Gastroesophageal sphincter (tissue), 4 donors: Measurements from ENCODE around the gene LCT. TPM values are rescaled to one million over a fixed set of nuclear protein-coding genes. Genes with fewer than 3 reads are reported as not detected.

Source experiments
- ATAC-seq: fragments of 150-250 bp; one replicate; pipeline ENCODE4 v1.9.1; 2016; ENCODE audit warnings: mild to moderate bottlenecking, moderate library complexity
- H3K27ac ChIP-seq, 4 donors: fragments of 200-600 bp; sonication (generic) in 3 of 4; 1 replicate in 3 of 4; 2 replicates in 1 of 4; pipeline ENCODE4 v1.5.1; 2016 to 2019
- H3K27me3 ChIP-seq: fragments of 200-600 bp; sonication (generic); one replicate; pipeline ENCODE4 v1.5.1; 2019
- H3K36me3 ChIP-seq, 2 donors: fragments of 200-600 bp; sonication (generic); one replicate each; pipeline ENCODE4 v1.5.1; 2019; ENCODE audit warnings: control low read depth in 1 of 2
- H3K4me1 ChIP-seq, 3 donors: fragments of 200-600 bp; sonication (generic); 1 replicate in 2 of 3; 2 replicates in 1 of 3; pipeline ENCODE4 v1.5.1; 2016 to 2019; ENCODE audit warnings: control low read depth in 2 of 3
- H3K4me3 ChIP-seq, 2 donors: fragments of 200-600 bp; sonication (generic); one replicate each; pipeline ENCODE4 v1.5.1; 2019; ENCODE audit warnings: mild to moderate bottlenecking in 1 of 2, moderate library complexity in 1 of 2
- H3K9me3 ChIP-seq, 3 donors: fragments of 200-600 bp; sonication (generic); one replicate each; pipeline ENCODE4 v1.5.1; 2017 to 2019; ENCODE audit warnings: control low read depth in 2 of 3
- EP300 ChIP-seq: sonication (generic); formaldehyde crosslinking; IDR thresholded peaks from one replicate; pipeline ENCODE4 v1.6.1; 2017; ENCODE audit warnings: antibody characterized with exemption, mild to moderate bottlenecking
- POLR2A ChIP-seq, 2 donors: fragments of 450-650 bp; IDR thresholded peaks; one replicate each; pipeline ENCODE4 v1.6.1; 2017; ENCODE audit warnings: antibody characterized with exemption in 2 of 2, mild to moderate bottlenecking in 2 of 2, moderate library complexity in 1 of 2
- POLR2AphosphoS5 ChIP-seq: sonication (generic); formaldehyde crosslinking; IDR thresholded peaks from one replicate; pipeline ENCODE4 v1.6.1; 2017; ENCODE audit warnings: antibody characterized with exemption
- WGBS, 2 donors: methylation state at CpG; one replicate each; pipeline ENCODE4 v1.1.5; 2018; ENCODE audit warnings: low coverage in 1 of 2; 5-methylcytosine and 5-hydroxymethylcytosine counted together
- total RNA-seq, 4 donors: library from RNA; depleted of rRNA; stranded (reverse); fragments of >200 nt; gene quantifications; one replicate each; pipeline ENCODE4 v1.1.0, GENCODE V29; 2016
- TF ChIP-seq, protein P1 (sequence below), 4 experiments: fragments of 200-600 bp in 2 of 4; fragments of 450-650 bp in 2 of 4; sonication (generic) in 1 of 4; IDR thresholded peaks; one replicate each; pipeline ENCODE4 v1.5.1; 2017 to 2019; ENCODE audit warnings: antibody characterized with exemption in 4 of 4, mild to moderate bottlenecking in 2 of 4, moderate library complexity in 2 of 4

The LCT gene
- total RNA-seq, 4 donors from 2014 or later: not detected

DNA sequence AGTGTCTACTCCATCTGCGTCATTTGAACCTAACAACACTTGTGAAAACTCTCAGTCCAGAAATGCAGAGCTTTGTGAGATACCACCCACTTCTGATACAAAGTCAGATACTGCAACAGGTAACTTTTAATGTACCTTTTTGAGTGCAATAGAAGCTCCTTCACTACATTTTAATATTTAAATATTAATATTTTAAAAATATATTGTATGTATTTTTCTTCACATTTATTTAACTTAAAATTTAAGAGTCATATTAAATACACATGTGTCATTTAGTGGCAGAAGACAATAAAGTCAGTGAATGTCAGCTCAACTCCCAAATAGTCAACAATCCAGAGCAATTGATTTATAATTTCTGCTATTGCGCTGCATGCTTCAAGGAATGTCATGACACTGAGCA, 81.4 kb downstream of the LCT start:
- Histone ChIP-seq H3K4me1 (no peaks in the 10 kb centered on the region), H3K4me3 (no peak overlapping the region), H3K36me3 (peaks cover 24 to 95% of the 10 kb centered on the region in 2 donors), H3K27ac (no peak overlapping the region), H3K27me3 (no peaks in the 10 kb centered on the region), H3K9me3 (peaks cover 0 to 21% (median 0%) of the 10 kb centered on the region in 3 donors)
- TF ChIP-seq POLR2AphosphoS5 (no peak), POLR2A (IDR thresholded peaks at IDR 0.05) (no peak), EP300 (no peak)
- TF ChIP-seq, protein P1, sequence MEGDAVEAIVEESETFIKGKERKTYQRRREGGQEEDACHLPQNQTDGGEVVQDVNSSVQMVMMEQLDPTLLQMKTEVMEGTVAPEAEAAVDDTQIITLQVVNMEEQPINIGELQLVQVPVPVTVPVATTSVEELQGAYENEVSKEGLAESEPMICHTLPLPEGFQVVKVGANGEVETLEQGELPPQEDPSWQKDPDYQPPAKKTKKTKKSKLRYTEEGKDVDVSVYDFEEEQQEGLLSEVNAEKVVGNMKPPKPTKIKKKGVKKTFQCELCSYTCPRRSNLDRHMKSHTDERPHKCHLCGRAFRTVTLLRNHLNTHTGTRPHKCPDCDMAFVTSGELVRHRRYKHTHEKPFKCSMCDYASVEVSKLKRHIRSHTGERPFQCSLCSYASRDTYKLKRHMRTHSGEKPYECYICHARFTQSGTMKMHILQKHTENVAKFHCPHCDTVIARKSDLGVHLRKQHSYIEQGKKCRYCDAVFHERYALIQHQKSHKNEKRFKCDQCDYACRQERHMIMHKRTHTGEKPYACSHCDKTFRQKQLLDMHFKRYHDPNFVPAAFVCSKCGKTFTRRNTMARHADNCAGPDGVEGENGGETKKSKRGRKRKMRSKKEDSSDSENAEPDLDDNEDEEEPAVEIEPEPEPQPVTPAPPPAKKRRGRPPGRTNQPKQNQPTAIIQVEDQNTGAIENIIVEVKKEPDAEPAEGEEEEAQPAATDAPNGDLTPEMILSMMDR (IDR thresholded peaks at IDR 0.05): no peak
- no peak for ATAC-seq
- 90 to 100% methylated on average over 2 of the region's 2 CpGs for WGBS, 2 donors

GRCh38 chr2:135745545-135745944, 91.4 kb downstream of the LCT start:
- TF ChIP-seq EP300: no peak
- TF ChIP-seq POLR2AphosphoS5: no peak
- TF ChIP-seq POLR2A (IDR thresholded peaks at IDR 0.05): no peak
- TF ChIP-seq, protein P1 (IDR thresholded peaks at IDR 0.05): no peak
- Histone ChIP-seq H3K4me3 (no peak overlapping the region), H3K9me3 (no peaks in the 10 kb centered on the region), H3K27ac (no peak overlapping the region), H3K36me3 (peaks cover 0 to 32% of the 10 kb centered on the region in 2 donors), H3K27me3 (no peaks in the 10 kb centered on the region), H3K4me1 (peaks cover 0 to 44% (median 6%) of the 10 kb centered on the region in 3 donors)
- 44 to 65% methylated on average over 3 of the region's 4 CpGs for WGBS, 2 donors
- no peak for ATAC-seq

DNA sequence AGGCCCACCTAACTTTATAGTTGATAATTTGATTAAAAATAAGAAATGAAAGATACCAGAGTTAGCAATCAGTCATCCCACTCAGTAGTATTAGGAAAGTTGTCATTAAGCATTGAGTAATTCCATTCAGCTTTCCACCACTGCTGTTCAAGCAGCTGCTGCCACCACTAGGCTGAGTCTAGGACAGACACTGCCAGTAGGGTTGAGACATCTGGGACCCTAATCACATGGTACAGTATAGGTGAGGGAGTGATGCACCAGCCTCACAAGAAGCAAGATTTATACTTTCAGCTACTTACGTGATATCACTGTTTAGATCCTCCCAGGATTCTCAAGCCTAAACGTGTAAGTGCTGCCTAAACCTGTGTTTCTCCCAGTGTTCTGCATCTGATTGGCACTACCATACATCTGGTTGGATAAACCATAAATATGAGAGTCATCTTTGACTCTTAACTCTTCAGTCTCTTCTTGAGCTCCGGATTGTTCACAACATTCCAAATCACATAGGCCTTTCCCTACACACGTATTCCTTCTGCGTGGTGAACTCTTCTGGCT, 92.1 kb downstream of the LCT start:
- H3K4me1 ChIP-seq: peaks cover 0 to 44% (median 6%) of the 10 kb centered on the region in 3 donors
- peaks cover 0 to 25% of the 10 kb centered on the region in 2 donors for H3K36me3 ChIP-seq
- peak overlapping the region in 2 of 4 donors; percentile 3 to 56 for H3K27ac ChIP-seq
- H3K9me3 ChIP-seq: no peaks in the 10 kb centered on the region
- no peak for TF ChIP-seq POLR2A (IDR thresholded peaks at IDR 0.05)
- whole genome bisulfite sequencing, 2 donors: 84 to 87% methylated on average over 5 of the region's 5 CpGs
- H3K27me3 ChIP-seq: no peaks in the 10 kb centered on the region
- no peak overlapping the region for H3K4me3 ChIP-seq
- ATAC-seq: no peak

DNA sequence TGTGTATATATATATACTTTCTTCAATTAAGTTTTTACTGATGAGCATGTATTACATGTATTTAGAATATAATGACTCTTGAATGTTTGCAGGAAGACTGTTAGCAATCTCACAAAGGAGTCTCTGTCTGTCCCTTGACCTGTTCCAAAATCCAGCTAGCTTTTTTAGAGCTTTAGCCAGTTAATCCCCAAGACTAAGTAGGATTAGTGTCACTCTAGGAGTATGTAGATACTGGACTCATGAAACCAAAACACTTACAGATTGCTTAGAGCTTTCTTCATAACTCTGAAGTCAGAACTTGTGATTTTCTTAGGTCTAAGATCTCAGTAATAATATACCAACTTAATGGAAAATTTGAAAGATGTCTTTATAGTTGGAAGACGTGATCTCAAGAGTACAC, 93.1 kb downstream of the LCT start:
- Histone ChIP-seq H3K27ac (peak overlapping the region in 2 of 4 donors; percentile 56 to 100), H3K27me3 (no peaks in the 10 kb centered on the region), H3K4me1 (peaks cover 0 to 44% (median 6%) of the 10 kb centered on the region in 3 donors), H3K36me3 (peaks cover 0 to 15% of the 10 kb centered on the region in 2 donors), H3K9me3 (no peaks in the 10 kb centered on the region), H3K4me3 (peak overlapping the region in 1 of 2 donors; percentile 96)
- WGBS, 2 donors: 73 to 78% methylated on average over 1 of the region's 1 CpG
- no peak for TF ChIP-seq POLR2AphosphoS5
- TF ChIP-seq, protein P1 (IDR thresholded peaks at IDR 0.05): no peak
- TF ChIP-seq EP300: no peak
- TF ChIP-seq POLR2A (IDR thresholded peaks at IDR 0.05): no peak
- no peak for ATAC-seq

- ATAC-seq: peak; percentile 23
These were observed 94.6 kb downstream of the LCT start for GRCh38 chr2:135742325-135742757.

More at GRCh38 chr2:135742325-135742757, 94.6 kb downstream of the LCT start:
- peaks cover 0 to 44% (median 6%) of the 10 kb centered on the region in 3 donors for H3K4me1 ChIP-seq
- peak overlapping the region; percentile 76 to 96 for H3K4me3 ChIP-seq
- no peaks in the 10 kb centered on the region for H3K36me3 ChIP-seq
- H3K9me3 ChIP-seq: no peaks in the 10 kb centered on the region
- H3K27ac ChIP-seq: peak overlapping the region; percentile 96 to 100 (median 99)
- 0% methylated on average over 4 of the region's 34 CpGs for WGBS, 2 donors
- H3K27me3 ChIP-seq: no peaks in the 10 kb centered on the region
- TF ChIP-seq, protein P1 (IDR thresholded peaks at IDR 0.05): no peak
- TF ChIP-seq POLR2A (IDR thresholded peaks at IDR 0.05): no peak
- peak; percentile 74 for TF ChIP-seq POLR2AphosphoS5
- TF ChIP-seq EP300: no peak
